Stomach (tissue), 9 donors: Measurements from ENCODE around the gene RBPMS2. TPM values are rescaled to one million over a fixed set of nuclear protein-coding genes. Genes with fewer than 3 reads are reported as not detected.

Experiments
- DNase-seq, 2 donors: peaks; one replicate each; pipeline versions ENCODE4 v3.0.0 to v3.0.0-alpha.2; 2013 to 2019
- H3K27ac ChIP-seq, 5 donors: fragments of 200-600 bp in 4 of 5; sonication (generic) in 4 of 5; one replicate each; pipeline ENCODE4 v1.5.1; 2013 to 2019; ENCODE audit warnings: mild to moderate bottlenecking in 1 of 5, moderate library complexity in 1 of 5
- H3K27me3 ChIP-seq, 3 donors: fragments of 200-600 bp; sonication (generic); one replicate each; pipeline ENCODE4 v1.5.1; 2017 to 2019; ENCODE audit warnings: mixed run types in 1 of 3
- H3K36me3 ChIP-seq, 4 donors: fragments of 200-600 bp; sonication (generic); 1 replicate in 3 of 4; 2 replicates in 1 of 4; pipeline ENCODE4 v1.5.1; 2016 to 2019
- H3K4me1 ChIP-seq, 4 donors: fragments of 200-600 bp; sonication (generic); one replicate each; pipeline ENCODE4 v1.5.1; 2016 to 2019
- H3K4me3 ChIP-seq, 4 donors: fragments of 200-600 bp; sonication (generic) in 3 of 4; one replicate each; pipeline ENCODE4 v1.5.1; 2016 to 2019; ENCODE audit warnings: mild to moderate bottlenecking in 1 of 4
- H3K9me3 ChIP-seq, 4 donors: fragments of 200-600 bp; sonication (generic); one replicate each; pipeline ENCODE4 v1.5.1; 2016 to 2019
- EP300 ChIP-seq: sonication (generic); formaldehyde crosslinking; IDR thresholded peaks from one replicate; pipeline ENCODE4 v1.6.1; 2017; ENCODE audit warnings: antibody characterized with exemption
- POLR2A ChIP-seq, 4 donors: fragments of 450-650 bp; IDR thresholded peaks; one replicate each; pipeline ENCODE4 v1.6.1; 2016; ENCODE audit warnings: antibody characterized with exemption in 4 of 4, control low read depth in 2 of 4, mild to moderate bottlenecking in 1 of 4, moderate library complexity in 1 of 4
- POLR2AphosphoS5 ChIP-seq, 3 donors: sonication (generic); formaldehyde crosslinking; IDR thresholded peaks; one replicate each; pipeline ENCODE4 v1.6.1; 2016; ENCODE audit warnings: antibody characterized with exemption in 3 of 3
- WGBS, 5 donors: extraction: QIAGEN DNeasy Blood & Tissue Kit in 3 of 5; methylation state at CpG; one replicate each; pipeline versions ENCODE4 v1.1.5 to v1.1.7; 2013 to 2018; 5-methylcytosine and 5-hydroxymethylcytosine counted together
- intact Hi-C: fragments of 100-400 bp; cut with DNase I; formaldehyde crosslinking; loops from one replicate; pipeline ENCODE4 v1.15.1; 2023; ENCODE audit warnings: low total_unique reads
- polyA plus RNA-seq, 3 donors: library from polyadenylated mRNA; stranded (reverse); fragments of 200-250 nt; gene quantifications; one replicate each; pipeline ENCODE4 v1.2.3, GENCODE V29; 2013
- total RNA-seq, 5 donors: library from RNA; depleted of rRNA; stranded (reverse); fragments of >200 nt; gene quantifications; one replicate each; pipeline versions ENCODE4 v1.1.0 to v1.2.3, GENCODE V29; 2014 to 2016
- TF ChIP-seq, protein P1 (sequence below), 7 experiments: fragments of 450-650 bp in 4 of 7; fragments of 200-600 bp in 3 of 7; sonication (generic) in 3 of 7; IDR thresholded peaks; one replicate each; pipeline ENCODE4 v1.5.1; 2016 to 2019; ENCODE audit warnings: antibody characterized with exemption in 7 of 7, control low read depth in 2 of 7, mild to moderate bottlenecking in 1 of 7
- donor health status: healthy with polysubstance abuse.
- donor health status: Bipolar disorder and iron deficiency.
- donor health status: healthy.

Gene RBPMS2
- total and polyA plus RNA-seq, 8 donors, result 2.3 to 38.8 (median 9.1) TPM

GRCh38 chr15:64791401-64791800, 16.0 kb upstream of the RBPMS2 start:
- H3K4me3 ChIP-seq, result no peak overlapping the region
- 26 to 47% (median 32%) methylated on average over 4 of the region's 4 CpGs for WGBS, 5 donors
- H3K36me3 ChIP-seq, result no peaks in the 10 kb centered on the region
- no peaks in the 10 kb centered on the region for H3K4me1 ChIP-seq
- H3K9me3 ChIP-seq, result no peaks in the 10 kb centered on the region
- DNase-seq, result no peak
- TF ChIP-seq, protein P1, sequence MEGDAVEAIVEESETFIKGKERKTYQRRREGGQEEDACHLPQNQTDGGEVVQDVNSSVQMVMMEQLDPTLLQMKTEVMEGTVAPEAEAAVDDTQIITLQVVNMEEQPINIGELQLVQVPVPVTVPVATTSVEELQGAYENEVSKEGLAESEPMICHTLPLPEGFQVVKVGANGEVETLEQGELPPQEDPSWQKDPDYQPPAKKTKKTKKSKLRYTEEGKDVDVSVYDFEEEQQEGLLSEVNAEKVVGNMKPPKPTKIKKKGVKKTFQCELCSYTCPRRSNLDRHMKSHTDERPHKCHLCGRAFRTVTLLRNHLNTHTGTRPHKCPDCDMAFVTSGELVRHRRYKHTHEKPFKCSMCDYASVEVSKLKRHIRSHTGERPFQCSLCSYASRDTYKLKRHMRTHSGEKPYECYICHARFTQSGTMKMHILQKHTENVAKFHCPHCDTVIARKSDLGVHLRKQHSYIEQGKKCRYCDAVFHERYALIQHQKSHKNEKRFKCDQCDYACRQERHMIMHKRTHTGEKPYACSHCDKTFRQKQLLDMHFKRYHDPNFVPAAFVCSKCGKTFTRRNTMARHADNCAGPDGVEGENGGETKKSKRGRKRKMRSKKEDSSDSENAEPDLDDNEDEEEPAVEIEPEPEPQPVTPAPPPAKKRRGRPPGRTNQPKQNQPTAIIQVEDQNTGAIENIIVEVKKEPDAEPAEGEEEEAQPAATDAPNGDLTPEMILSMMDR (IDR thresholded peaks at IDR 0.05), result no peak
- no peak for TF ChIP-seq POLR2A (IDR thresholded peaks at IDR 0.05)
- TF ChIP-seq EP300, result no peak
- no peak for TF ChIP-seq POLR2AphosphoS5 (IDR thresholded peaks at IDR 0.05)
- intact Hi-C loops, result no loop called here
- no peaks in the 10 kb centered on the region for H3K27me3 ChIP-seq
- H3K27ac ChIP-seq, result no peak overlapping the region

- TF ChIP-seq POLR2AphosphoS5 (IDR thresholded peaks at IDR 0.05), result no peak
- TF ChIP-seq EP300, result no peak
- TF ChIP-seq, protein P1 (IDR thresholded peaks at IDR 0.05), result no peak
- no peak for TF ChIP-seq POLR2A (IDR thresholded peaks at IDR 0.05)
- intact Hi-C loops, result no loop called here
These were observed 8.4 kb upstream of the RBPMS2 start for GRCh38 chr15:64783796-64784195.

GRCh38 chr15:64782751-64783150, 7.4 kb upstream of the RBPMS2 start:
- TF ChIP-seq POLR2A (IDR thresholded peaks at IDR 0.05) (no peak), EP300 (no peak), POLR2AphosphoS5 (IDR thresholded peaks at IDR 0.05) (no peak)
- TF ChIP-seq, protein P1 (IDR thresholded peaks at IDR 0.05), result no peak
- no peak overlapping the region for H3K4me3 ChIP-seq
- H3K36me3 ChIP-seq, result no peaks in the 10 kb centered on the region
- no peaks in the 10 kb centered on the region for H3K4me1 ChIP-seq
- no peak overlapping the region for H3K27ac ChIP-seq
- WGBS, 5 donors, result 67 to 86% (median 85%) methylated on average over 5 of the region's 5 CpGs
- no peaks in the 10 kb centered on the region for H3K9me3 ChIP-seq
- no peaks in the 10 kb centered on the region for H3K27me3 ChIP-seq
- intact Hi-C loops, result no loop called here
- DNase-seq, result no peak

More at GRCh38 chr15:64783796-64784195, 8.4 kb upstream of the RBPMS2 start:
- DNase-seq, result no peak
- H3K9me3 ChIP-seq, result no peaks in the 10 kb centered on the region
- H3K4me3 ChIP-seq, result no peak overlapping the region
- no peaks in the 10 kb centered on the region for H3K27me3 ChIP-seq
- no peak overlapping the region for H3K27ac ChIP-seq
- H3K4me1 ChIP-seq, result no peaks in the 10 kb centered on the region
- H3K36me3 ChIP-seq, result no peaks in the 10 kb centered on the region
- 75 to 89% (median 83%) methylated on average over 4 of the region's 4 CpGs for WGBS, 5 donors

- peaks cover 3 to 10% (median 6%) of the 10 kb centered on the region in 4 donors for H3K4me1 ChIP-seq
- no peak overlapping the region for H3K27ac ChIP-seq
- no peaks in the 10 kb centered on the region for H3K36me3 ChIP-seq
- no peak overlapping the region for H3K4me3 ChIP-seq
- intact Hi-C loops, result no loop called here
- WGBS, 5 donors, result 47 to 73% (median 64%) methylated on average over 6 of the region's 6 CpGs
- H3K27me3 ChIP-seq, result peaks cover 0 to 5% (median 3%) of the 10 kb centered on the region in 3 donors
- peak in 1 of 2 donors; percentile 73 for DNase-seq
- no peaks in the 10 kb centered on the region for H3K9me3 ChIP-seq
- TF ChIP-seq POLR2AphosphoS5 (IDR thresholded peaks at IDR 0.05), result no peak
- no peak for TF ChIP-seq POLR2A (IDR thresholded peaks at IDR 0.05)
- TF ChIP-seq, protein P1 (IDR thresholded peaks at IDR 0.05), result no peak
- no peak for TF ChIP-seq EP300
These were observed 5.9 kb upstream of the RBPMS2 start for GRCh38 chr15:64781299-64781698.
